Measurements from ENCODE around the gene C2CD2L.
"Not testable (repeated sequence)": the region's sequence is repeated elsewhere in the genome, so short reads cannot be mapped to it uniquely, and the experiment has no call there.

Gene C2CD2L

DNA sequence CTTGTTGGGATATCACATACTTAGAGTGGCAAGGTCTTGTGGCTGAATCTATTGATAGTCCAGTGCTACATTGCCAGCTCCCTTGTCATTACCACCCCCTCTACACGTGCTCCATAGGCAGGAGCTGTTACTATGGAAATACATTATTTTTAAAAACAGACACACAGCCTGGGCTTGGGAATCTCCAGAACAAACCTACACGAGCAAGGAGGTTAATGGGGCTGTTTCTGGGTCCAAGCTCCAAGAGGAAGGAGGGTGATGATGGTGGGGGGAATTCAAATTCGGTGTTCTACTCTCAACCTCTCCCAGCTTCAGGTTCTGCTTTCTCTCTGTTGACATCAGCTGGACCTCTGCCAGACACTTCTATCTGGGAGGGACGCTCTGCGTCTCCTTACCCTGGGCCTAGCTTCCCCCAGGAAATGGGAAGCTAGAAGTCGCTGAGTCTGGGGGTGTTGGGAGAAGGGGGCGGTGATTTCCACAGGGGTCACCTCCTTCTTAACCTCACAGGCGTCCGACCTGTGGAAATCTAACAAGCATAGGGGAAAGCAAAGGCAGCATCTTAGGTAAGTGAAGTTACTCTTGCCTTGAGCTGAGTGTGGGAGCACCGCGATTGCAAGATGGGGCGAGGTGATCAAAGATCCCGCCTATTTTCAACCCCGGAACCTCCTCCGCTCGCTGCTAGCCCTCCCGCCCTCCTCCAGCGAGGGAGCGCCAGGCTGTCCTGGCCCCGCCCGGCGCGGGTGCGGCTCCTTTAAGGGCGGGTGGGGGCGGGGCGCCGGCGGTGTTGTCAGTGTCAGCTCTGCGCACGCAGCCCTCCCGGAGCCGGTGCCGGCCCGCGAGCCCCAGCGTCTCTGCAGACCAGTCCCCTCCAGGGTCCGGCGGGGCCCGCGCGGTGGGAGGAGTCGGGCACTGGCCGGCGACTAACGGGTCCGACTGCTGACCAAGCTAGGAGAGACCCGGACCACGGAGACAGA, at the start of gene C2CD2L:
Gene C2CD2L (plus strand): TSS at position 781 of the 974 bp plus-strand sequence. CDS start 398 bp downstream, outside the sequence.
- DNase-seq: peak; percentile 85

GRCh38 chr11:119059128-119059527, 48.0 kb upstream of the C2CD2L start:
- DNase-seq: not testable (repeated sequence)

- DNase-seq: no peak
Measured at GRCh38 chr11:119061256-119061655, 45.9 kb upstream of the C2CD2L start.

DNA sequence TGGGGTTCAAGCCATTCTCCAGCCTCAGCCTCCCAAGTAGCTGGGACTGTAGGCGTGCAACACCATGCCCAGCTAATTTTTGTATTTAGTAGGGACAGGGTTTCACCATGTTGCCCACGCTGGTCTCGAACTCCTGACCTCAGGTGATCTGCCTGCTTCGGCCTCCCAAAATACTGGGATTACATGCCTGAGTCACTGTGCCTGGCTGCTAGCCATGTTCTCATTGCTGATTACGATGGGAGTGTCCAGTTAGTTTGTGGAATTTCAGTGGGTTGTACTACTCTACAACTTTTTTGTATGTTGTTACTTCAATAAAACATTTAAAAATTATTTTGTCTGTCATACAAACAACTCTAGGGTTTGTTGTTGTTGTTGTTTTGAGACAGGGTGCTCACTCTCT, 44.4 kb upstream of the C2CD2L start:
- DNase-seq: no peak

GRCh38 chr11:119065369-119065768, 41.8 kb upstream of the C2CD2L start:
- no peak for DNase-seq

DNA sequence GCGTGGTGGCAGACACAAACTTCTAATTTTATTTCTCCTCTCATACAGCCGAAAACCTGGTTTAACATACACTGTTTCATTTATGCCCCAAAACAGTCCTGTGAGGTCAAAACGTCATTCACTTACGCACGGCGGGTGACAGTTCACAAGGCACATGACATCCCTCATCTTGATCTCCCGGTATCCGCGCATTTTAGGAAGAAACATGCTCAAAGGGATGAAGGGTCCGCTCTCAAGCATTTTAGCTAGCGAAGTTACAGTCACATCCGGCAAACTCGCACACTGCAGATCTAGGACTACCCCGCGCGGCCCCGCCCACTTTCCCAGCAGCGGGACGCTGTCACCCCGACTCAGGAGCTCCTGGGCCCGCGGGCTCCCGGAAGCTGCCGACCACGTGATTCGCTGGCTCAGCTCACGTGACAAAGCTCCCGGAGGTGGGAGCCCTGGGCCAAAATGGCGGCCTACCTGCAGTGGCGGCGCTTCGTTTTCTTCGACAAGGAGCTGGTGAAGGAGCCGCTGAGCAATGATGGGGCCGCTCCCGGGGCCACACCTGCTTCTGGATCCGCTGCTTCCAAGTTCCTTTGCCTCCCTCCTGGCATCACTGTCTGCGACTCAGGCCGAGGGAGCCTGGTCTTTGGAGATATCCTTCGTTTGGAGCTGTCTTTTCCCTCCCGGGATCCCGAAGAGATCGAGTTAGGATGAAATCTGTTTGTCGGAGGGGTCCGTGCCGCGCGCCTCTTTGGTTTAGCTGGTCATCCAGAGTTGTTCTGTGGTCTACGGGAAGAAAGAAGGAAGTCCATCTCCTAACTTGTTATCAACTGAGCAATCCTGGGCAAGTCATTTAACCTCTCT, 39.5 kb upstream of the C2CD2L start, which contains the start of gene VPS11:
Gene VPS11 (plus strand): TSS at position 448 of the 852 bp plus-strand sequence. CDS start 6 bp downstream, at position 454.
- DNase-seq: peak; percentile 98

GRCh38 chr11:119077839-119078238, 29.3 kb upstream of the C2CD2L start:
- no peak for DNase-seq

GRCh38 chr11:119078675-119079420, 28.3 kb upstream of the C2CD2L start:
- no peak for DNase-seq

GRCh38 chr11:119081682-119082260, 25.4 kb upstream of the C2CD2L start:
- no peak for DNase-seq

DNA sequence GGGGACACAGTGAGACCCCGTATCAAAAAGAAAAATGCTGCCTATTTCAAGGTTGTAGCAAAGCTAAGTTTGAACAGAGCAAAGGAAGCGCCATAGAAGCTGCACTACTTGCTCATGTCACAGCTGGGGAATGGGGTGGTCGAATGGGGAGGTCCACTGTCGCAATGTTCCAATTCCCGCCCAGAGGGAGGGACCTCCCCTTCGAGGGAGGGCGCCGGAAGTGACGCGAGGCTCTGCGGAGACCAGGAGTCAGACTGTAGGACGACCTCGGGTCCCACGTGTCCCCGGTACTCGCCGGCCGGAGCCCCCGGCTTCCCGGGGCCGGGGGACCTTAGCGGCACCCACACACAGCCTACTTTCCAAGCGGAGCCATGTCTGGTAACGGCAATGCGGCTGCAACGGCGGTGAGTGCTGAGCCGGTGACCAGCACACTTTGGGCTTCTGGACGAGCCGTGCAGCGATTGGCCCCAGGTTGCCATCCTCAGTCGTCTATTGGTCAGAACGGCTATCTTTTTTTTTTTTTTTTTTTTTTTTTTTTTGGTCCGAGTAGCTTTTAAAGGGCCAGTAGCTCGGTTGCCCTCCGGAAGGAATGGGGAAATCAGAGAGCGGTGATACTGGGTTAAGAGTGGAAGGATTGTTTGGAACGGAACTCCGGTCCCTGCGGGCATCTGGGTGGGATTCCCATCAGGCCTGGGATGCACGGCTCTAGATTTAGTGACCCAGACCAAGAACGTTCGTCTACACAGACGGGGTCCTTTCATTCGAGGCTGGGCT, 22.3 kb upstream of the C2CD2L start, which contains the start of gene HMBS:
Gene HMBS (plus strand): TSS at position 219 of the 774 bp plus-strand sequence. CDS start 153 bp downstream, at position 372.
- DNase-seq: peak; percentile 99

GRCh38 chr11:119085437-119085847, 21.7 kb upstream of the C2CD2L start:
- no peak for DNase-seq

DNA sequence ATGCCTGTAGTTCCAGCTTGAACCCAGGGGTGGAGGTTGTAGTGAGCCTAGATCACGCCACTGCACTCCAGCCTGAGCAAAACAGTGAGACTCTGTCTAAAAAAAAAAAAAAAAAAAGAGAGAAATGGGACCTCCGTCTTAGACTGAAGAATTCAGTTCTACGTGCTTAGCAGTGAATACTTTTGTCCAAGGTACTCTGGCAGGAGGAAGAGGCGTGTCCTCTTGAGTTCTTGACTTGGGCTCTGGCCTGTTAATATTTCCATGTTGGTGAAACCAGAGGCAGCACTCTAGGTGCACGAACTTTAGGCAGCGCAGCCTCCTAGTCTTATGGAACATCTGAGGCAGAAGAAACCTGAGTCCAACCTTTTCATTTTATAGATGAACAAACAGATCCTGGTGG, 20.0 kb upstream of the C2CD2L start:
- DNase-seq: no peak

- no peak for DNase-seq
Measured at GRCh38 chr11:119087747-119088241, 19.4 kb upstream of the C2CD2L start.

DNA sequence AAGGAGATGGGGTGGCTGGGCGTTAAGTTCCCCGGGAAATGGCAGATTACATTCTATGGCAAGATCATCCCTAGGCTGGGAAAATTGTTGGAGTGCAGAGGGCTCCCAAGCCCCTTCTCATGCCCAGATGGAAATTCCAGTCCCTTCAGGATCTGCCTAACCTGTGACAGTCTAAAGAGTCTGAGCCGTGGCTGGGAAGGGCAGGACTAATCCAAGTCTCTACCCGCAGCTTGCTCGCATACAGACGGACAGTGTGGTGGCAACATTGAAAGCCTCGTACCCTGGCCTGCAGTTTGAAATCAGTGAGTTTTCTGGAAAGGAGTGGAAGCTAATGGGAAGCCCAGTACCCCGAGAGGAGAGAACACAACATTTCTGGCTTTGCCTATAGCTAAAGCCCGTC, 18.7 kb upstream of the C2CD2L start:
- DNase-seq: no peak

DNA sequence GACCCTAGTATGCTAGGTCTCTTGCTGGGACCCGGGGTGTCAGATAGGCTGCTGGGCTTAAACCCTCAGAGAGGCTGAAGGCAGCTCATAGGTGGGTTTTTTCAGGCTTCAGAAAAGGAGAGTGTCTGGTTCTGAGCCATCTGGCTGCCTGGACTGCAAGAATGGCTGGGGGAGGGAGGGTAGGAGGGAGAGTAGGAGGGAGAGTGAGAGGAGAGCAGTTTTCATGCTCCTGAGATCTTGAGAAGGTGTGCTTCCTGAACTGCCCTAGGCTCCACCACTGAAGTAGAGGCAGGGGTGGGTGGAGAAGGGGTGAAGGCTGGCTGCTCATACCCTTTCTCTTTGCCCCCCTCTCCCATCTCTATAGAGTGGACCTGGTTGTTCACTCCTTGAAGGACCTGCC, 17.8 kb upstream of the C2CD2L start:
- no peak for DNase-seq

- no peak for DNase-seq
Measured at GRCh38 chr11:119091178-119091577, 16.0 kb upstream of the C2CD2L start.

GRCh38 chr11:119091966-119092879, 14.9 kb upstream of the C2CD2L start:
- no peak for DNase-seq

GRCh38 chr11:119092880-119093842, 14.0 kb upstream of the C2CD2L start:
- DNase-seq: no peak

Measured in KG1 (cell line).